ENCODE results near the gene TAF5L.

- TF ChIP-seq CTCF (conservative IDR thresholded peaks at IDR 0.05; ENCODE audit: low read depth, low read length) (no peak), POLR2A (IDR thresholded peaks at IDR 0.05; ENCODE audit: low read depth, low read length) (no peak), USF2 (IDR thresholded peaks at IDR 0.05; ENCODE audit: low read depth, low read length) (no peak), RCOR1 (IDR thresholded peaks at IDR 0.05; ENCODE audit: insufficient replicate concordance, low read length) (no peak), MAFK (IDR thresholded peaks at IDR 0.05; ENCODE audit: low read depth, low read length) (no peak), MAZ (IDR thresholded peaks at IDR 0.05; ENCODE audit: borderline replicate concordance, low read depth, low read length) (no peak), RAD21 (IDR thresholded peaks at IDR 0.05; ENCODE audit: low read length) (no peak), FOS (IDR thresholded peaks at IDR 0.05; ENCODE audit: low read depth, low read length) (no peak), MXI1 (IDR thresholded peaks at IDR 0.05; ENCODE audit: borderline replicate concordance, low read depth, low read length) (no peak), BHLHE40 (IDR thresholded peaks at IDR 0.05; ENCODE audit: low read depth, low read length) (no peak; the same call in 1 of the 2 replicates), CEBPB (IDR thresholded peaks at IDR 0.05; ENCODE audit: low read depth, low read length) (no peak), NFE2L2 (IDR thresholded peaks at IDR 0.05; ENCODE audit: low read depth, low read length) (no peak)
Measured at GRCh38 chr1:229582011-229582694, 43.8 kb downstream of the TAF5L start.
